Measurements from ENCODE around the gene MLXIPL. TPM values are rescaled to one million over a fixed set of nuclear protein-coding genes. Genes with fewer than 3 reads are reported as not detected.
"Not testable (repeated sequence)": the region's sequence is repeated elsewhere in the genome, so short reads cannot be mapped to it uniquely, and the experiment has no call there.

The MLXIPL gene
- polyA plus RNA-seq, 1 donor from 2014 or later, result 1.8 TPM

- H3F3A ChIP-seq (ENCODE audit: insufficient read depth, low read length, poor library complexity, severe bottlenecking), result no peaks in the 10 kb centered on the region
- H2AFZ ChIP-seq (ENCODE audit: low read depth, low read length), result no peak overlapping the region
- peaks cover 41% of the 10 kb centered on the region for H3K27me3 ChIP-seq (ENCODE audit: insufficient read depth, low read depth, low read length)
- H4K20me1 ChIP-seq (ENCODE audit: insufficient read depth), result no peaks in the 10 kb centered on the region
- H3K9me2 ChIP-seq (ENCODE audit: insufficient read depth, low read length), result no peaks in the 10 kb centered on the region
- no peak overlapping the region for H3K4me3 ChIP-seq (ENCODE audit: low read length)
- no peak overlapping the region for H3K27ac ChIP-seq (ENCODE audit: low read length)
- no peak overlapping the region for H3K9ac ChIP-seq (ENCODE audit: low read length)
- H3K9me3 ChIP-seq (ENCODE audit: low read length), result no peaks in the 10 kb centered on the region
- no peaks in the 10 kb centered on the region for H3K79me2 ChIP-seq (replicated peaks; ENCODE audit: insufficient read depth, low read length)
- no peak overlapping the region for H3K4me2 ChIP-seq (ENCODE audit: low read length)
- no peak for TF ChIP-seq MXI1 (conservative IDR thresholded peaks at IDR 0.05; ENCODE audit: poor library complexity, severe bottlenecking)
- TF ChIP-seq, protein P1, sequence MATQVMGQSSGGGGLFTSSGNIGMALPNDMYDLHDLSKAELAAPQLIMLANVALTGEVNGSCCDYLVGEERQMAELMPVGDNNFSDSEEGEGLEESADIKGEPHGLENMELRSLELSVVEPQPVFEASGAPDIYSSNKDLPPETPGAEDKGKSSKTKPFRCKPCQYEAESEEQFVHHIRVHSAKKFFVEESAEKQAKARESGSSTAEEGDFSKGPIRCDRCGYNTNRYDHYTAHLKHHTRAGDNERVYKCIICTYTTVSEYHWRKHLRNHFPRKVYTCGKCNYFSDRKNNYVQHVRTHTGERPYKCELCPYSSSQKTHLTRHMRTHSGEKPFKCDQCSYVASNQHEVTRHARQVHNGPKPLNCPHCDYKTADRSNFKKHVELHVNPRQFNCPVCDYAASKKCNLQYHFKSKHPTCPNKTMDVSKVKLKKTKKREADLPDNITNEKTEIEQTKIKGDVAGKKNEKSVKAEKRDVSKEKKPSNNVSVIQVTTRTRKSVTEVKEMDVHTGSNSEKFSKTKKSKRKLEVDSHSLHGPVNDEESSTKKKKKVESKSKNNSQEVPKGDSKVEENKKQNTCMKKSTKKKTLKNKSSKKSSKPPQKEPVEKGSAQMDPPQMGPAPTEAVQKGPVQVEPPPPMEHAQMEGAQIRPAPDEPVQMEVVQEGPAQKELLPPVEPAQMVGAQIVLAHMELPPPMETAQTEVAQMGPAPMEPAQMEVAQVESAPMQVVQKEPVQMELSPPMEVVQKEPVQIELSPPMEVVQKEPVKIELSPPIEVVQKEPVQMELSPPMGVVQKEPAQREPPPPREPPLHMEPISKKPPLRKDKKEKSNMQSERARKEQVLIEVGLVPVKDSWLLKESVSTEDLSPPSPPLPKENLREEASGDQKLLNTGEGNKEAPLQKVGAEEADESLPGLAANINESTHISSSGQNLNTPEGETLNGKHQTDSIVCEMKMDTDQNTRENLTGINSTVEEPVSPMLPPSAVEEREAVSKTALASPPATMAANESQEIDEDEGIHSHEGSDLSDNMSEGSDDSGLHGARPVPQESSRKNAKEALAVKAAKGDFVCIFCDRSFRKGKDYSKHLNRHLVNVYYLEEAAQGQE (IDR thresholded peaks at IDR 0.05; ENCODE audit: borderline replicate concordance), result no peak
- no peak for TF ChIP-seq POLR2AphosphoS5 (IDR thresholded peaks at IDR 0.05)
- no peak for TF ChIP-seq TAF1 (IDR thresholded peaks at IDR 0.05; ENCODE audit: low read depth)
- TF ChIP-seq EZH2 (IDR thresholded peaks at IDR 0.05; ENCODE audit: borderline replicate concordance, insufficient read depth, low read length, poor library complexity, severe bottlenecking), result no peak
- TF ChIP-seq EP300 (conservative IDR thresholded peaks at IDR 0.05; ENCODE audit: poor library complexity, severe bottlenecking), result no peak
- TF ChIP-seq, protein P2, sequence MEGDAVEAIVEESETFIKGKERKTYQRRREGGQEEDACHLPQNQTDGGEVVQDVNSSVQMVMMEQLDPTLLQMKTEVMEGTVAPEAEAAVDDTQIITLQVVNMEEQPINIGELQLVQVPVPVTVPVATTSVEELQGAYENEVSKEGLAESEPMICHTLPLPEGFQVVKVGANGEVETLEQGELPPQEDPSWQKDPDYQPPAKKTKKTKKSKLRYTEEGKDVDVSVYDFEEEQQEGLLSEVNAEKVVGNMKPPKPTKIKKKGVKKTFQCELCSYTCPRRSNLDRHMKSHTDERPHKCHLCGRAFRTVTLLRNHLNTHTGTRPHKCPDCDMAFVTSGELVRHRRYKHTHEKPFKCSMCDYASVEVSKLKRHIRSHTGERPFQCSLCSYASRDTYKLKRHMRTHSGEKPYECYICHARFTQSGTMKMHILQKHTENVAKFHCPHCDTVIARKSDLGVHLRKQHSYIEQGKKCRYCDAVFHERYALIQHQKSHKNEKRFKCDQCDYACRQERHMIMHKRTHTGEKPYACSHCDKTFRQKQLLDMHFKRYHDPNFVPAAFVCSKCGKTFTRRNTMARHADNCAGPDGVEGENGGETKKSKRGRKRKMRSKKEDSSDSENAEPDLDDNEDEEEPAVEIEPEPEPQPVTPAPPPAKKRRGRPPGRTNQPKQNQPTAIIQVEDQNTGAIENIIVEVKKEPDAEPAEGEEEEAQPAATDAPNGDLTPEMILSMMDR (IDR thresholded peaks at IDR 0.05; ENCODE audit: poor library complexity, severe bottlenecking), result no peak
- TF ChIP-seq SMC3 (conservative IDR thresholded peaks at IDR 0.05; ENCODE audit: poor library complexity), result no peak
- TF ChIP-seq RAD21 (conservative IDR thresholded peaks at IDR 0.05), result no peak
- no peaks in the 10 kb centered on the region for H3K36me3 ChIP-seq (ENCODE audit: insufficient read depth, low read length)
These were observed 2.9 kb downstream of the MLXIPL start for GRCh38 chr7:73621168-73622063.

GRCh38 chr7:73619394-73619793 is 4.9 kb downstream of the MLXIPL start:
- H3F3A ChIP-seq (ENCODE audit: insufficient read depth, low read length, poor library complexity, severe bottlenecking); H2AFZ ChIP-seq (ENCODE audit: low read depth, low read length); H3K9ac ChIP-seq (ENCODE audit: low read length); H3K9me2 ChIP-seq (ENCODE audit: insufficient read depth, low read length); H3K4me3 ChIP-seq (ENCODE audit: low read length); H3K4me2 ChIP-seq (ENCODE audit: low read length); H3K27ac ChIP-seq (ENCODE audit: low read length); H3K36me3 ChIP-seq (ENCODE audit: insufficient read depth, low read length); H3K79me2 ChIP-seq (replicated peaks; ENCODE audit: insufficient read depth, low read length); H4K20me1 ChIP-seq (ENCODE audit: insufficient read depth); H3K9me3 ChIP-seq (ENCODE audit: low read length): not testable (repeated sequence)
- peaks cover 27% of the 10 kb centered on the region for H3K27me3 ChIP-seq (ENCODE audit: insufficient read depth, low read depth, low read length)

Data from neural cell (in vitro differentiated cells).